GM21528 (cell line): ENCODE data around the gene PTPRA.

Experiments used
- ATAC-seq: cut with Tn5 transposase; IDR thresholded peaks from one replicate; pipeline ENCODE4 v1.9.1; 2021; ENCODE audit warnings: mild to moderate bottlenecking, moderate library complexity; ENCODE audit not compliant: unreplicated experiment, low FRiP score

PTPRA gene

DNA sequence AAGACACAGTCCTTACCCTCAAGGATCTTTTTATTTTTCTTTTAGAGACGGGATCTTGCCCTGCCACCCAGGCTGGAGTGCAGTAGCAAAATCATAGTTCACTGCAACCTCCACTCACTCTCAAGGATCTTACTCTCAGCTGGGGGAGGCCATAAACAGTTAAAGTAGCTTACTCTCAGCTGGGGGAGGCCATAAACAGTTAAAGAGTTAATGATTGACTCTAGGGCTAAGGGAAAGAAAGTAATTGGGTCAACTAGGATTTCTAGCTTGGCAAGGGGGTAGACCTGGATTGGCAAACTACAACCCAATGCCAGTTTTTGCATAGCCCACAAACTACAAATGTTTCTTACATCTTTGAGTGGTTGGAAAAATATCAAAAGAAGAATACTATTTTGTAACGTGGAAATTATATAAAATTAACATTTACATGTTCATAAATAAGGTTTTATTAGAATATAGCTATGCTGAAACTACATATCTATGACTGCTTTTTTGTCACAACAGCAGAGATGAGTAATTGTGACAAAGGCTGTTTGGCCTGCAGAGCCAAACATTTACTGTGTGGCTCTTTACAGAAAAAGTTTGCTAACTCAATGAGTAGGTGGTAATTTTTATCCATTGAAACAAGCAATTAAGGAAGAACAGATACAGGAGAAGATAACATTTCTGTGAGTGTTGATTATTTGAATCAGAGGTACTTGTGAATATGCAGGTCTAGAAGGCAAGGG, 46.4 kb downstream of the PTPRA start:
- no peak for ATAC-seq

DNA sequence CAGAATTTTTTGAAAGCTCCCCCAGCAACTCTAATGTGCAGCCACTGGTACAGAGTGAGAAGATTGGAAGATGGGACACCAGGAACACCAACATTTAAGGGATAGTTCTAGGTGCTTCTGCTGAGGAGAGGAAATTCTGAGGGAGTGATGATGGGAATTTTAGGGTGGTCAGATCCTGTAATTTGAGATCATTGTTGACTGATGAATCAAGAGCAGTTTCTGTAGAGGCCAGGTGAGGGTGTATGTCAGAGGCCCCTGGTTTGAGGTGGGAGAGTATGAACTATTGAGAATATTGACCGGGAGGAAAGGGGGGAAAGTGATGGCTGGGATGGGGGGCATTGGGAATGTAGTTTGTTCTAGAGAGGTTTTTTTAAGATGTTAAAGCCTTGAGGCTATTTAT, 47.2 kb downstream of the PTPRA start:
- ATAC-seq = no peak

DNA sequence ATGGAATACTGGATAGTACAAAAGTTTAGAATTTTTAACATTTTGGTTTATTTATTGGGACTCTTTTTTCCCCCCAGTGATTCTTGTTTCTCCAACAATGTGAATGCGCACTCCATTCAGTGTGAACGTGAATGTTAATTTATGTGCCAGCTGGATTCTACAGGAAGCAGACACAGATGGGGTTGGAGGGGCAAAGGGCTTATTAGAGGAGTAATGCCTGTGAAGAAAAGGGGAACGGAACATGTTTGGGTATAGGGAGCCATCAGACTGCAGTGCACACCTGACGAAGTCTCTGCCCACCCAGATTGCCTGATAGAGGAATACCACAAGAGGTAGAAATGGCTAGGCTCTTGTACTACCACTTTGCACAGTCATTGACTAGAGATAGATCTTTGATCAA, 48.2 kb downstream of the PTPRA start:
- no peak for ATAC-seq

DNA sequence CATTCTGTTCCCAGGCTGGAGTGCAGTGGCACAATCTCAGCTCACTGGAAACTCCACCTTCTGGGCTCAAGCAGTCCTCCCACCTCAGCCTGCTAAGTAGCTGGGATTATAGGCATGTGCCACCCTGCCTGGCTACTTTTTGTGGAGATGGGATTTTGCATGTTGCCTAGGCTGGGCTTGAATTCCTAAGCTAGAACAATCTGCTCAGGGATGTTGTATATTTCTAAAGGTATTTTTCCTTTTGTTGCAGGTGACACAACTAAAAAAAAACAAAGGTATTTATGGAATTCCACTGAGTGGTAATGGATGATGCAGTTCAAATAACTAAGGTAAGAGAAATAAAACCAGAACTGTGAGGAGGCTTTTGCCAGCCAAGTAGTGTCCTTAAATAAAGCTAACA, 49.7 kb downstream of the PTPRA start:
- ATAC-seq = no peak

DNA sequence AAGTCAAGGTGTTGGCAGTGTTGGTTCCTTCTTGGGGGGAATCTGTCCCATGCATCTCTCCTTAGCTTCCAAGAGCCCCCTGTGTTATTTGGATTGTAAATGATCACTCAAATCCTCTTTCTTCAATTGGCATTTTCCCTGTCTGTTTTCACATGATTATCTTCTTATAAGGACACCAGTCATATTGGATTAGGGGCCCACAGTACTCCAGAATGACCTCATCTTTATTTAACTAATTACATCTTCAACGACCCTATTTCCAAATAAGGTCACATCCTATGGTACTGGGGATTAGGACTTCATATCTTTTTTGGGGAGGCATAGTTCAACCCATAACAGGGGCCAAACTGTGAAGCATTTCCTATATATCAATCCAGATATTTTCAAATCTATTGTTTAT, 57.3 kb downstream of the PTPRA start:
- ATAC-seq = no peak

DNA sequence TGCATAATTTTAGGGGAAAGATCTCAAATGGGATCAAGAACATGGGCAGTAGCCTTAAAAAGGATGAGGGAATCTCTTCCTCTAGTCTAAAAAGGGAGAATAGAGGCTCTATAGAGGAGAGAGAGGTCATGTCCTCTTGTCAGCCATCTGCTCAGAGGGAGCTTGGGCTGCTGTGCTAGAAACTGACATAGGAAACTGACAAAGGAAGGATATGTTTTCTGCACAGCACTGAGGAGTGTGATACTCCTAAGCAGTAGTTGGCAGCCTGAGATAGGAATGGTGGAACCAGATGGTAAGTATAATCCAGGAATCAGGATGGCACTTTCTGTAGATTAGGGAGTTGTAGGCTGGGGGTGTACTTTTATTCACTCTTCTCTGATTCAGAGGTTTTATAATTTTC, 59.2 kb downstream of the PTPRA start:
- ATAC-seq = no peak

DNA sequence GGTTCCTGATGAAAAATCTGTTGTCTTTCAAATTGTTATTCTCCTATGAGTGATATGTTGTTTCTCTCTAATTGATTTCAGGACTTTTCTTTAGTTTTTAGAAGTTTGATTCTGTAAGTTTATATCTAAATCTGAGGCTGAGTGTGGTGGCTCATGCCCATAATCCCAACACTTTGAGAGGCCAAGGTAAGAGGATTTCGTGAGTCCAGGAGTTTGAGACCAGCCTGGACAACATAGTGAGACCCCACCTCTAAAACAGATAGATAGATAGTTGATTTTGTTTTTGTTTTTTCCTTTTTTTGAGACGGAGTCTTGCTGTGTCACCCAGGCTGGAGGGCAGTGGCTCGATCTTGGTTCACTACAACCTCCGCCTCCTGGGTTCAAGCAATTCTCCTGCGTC, 64.6 kb downstream of the PTPRA start:
- no peak for ATAC-seq

DNA sequence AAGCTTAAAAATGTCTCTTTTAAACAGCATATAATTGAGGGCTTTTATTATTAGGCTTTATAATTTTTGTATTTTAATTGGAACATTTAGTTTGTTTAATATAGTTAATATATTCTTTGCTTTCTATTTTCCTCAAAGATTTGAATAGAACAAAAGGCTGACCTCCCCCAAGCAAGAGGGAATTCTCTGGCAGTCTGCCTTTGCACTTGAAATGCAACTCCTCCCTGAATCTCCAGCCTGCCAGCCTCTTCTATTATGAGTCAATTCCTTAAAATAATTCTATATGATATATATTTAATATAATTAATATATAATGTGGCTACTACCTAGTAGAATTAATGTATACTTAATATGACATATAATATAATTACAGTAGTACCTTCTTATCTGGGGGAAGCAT, 69.2 kb downstream of the PTPRA start:
- no peak for ATAC-seq

DNA sequence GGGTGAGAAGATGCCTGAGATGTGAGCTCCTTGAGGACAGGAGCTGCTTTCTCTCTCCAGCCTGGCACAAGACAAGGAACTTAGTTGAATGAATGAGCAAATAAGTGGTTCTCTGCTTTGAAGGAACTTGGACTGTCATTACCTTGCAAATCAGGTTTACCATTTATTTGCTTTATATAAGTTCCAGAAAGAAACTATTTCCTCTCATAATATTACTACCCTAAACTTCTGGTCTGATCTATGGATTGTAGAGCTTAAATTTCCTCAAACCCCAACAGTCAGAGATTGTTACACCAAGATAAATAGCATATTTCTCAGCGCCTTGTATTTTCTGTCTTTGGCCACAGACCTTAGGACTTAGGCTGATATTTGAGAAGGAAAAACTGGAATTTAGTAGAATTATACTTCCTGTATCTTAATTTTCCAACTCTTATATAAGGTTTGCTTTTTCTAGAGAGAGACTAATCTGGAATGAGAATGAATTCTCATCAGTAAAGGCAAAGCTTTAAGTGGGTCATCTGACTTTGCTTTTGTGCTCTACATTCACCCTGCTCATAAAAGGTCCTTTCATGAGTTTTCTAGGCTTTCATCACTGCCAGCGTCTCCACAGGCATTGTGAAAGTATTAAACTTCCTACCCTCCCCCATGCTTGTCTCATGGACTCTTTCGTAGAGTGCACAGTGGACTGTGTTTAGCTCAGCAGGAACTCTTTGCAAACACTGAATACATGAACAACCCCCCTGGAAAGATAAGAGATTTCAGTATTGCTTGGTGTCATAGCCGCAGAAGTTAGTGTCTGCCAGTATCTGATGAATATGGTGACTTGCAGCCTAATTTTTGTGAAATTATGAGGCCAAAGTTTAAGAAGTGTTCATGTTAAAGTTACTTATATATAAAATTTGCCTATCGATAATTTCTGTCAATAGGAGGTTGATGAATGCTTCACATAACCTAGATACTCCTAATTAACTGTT, 74.0 kb downstream of the PTPRA start:
- ATAC-seq = no peak

DNA sequence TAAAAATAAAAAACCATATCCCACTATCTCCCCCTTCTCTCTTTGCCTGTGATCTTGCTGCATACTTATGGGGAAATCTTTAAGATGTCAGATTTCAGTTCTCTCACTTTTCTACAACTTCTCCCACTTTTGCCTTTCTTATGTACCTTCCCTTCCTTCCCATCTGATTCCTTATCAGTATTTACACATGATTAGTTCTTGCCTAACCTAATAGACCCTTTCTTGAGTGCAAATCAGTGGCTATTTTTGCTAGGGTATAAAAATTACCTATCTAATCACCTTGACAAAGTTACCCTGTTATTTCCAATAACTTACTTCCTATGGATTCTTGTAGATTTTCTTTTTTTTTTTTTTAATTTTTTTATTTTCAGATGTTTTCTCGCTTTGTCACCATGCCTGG, 75.7 kb downstream of the PTPRA start:
- ATAC-seq = no peak

DNA sequence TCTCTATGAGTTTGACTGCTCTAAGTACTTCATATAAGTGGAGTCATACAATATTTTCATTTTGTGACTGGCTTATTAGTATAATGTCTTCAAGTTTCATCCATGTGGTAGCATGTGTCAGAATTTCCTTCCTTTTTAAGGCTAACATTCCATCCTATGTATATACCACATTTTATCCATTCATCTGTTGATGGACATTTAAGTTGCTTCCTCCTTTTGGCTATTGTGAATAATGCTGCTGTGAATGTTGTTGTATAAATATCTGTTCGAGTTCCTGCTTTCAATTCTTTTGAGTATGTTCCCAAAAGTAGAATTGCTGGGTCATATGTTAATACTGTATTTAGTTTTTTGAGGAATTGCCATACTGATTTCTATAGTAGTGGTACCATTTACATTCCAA, 79.5 kb downstream of the PTPRA start:
- no peak for ATAC-seq

DNA sequence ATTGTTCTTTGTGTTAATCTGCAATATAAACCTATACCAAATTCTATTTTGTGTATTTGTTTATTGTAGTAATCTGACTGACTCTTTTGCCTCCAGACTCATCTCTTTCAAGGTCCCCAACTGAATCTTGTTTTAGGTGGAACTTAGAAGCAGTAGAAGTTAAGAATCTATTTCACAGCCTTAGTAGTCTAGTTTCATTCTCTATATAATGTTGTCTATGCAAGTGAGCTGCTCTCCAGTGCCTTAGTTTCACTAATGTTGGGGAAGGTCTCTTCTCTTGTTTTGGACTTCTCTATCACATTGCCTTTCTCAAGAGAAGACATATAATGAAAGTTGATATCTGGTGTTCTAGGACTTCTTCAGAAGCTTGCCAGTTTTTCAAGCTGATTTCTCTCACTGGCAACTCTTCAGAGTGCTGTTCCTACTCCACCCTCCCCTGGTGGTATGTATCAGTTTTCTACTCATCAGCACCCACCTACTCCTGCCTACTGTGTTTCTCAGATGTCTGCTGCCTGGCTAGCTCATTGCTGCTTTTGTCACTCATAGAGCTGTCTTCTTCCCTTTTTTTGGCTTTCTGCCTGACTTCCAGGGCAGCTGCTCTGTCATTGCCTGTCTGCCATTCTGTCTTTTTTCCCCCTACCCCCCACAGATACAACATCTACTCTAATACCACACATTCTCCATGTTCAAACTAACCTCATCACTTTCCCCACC, 82.1 kb downstream of the PTPRA start:
- ATAC-seq = peak; percentile 47

DNA sequence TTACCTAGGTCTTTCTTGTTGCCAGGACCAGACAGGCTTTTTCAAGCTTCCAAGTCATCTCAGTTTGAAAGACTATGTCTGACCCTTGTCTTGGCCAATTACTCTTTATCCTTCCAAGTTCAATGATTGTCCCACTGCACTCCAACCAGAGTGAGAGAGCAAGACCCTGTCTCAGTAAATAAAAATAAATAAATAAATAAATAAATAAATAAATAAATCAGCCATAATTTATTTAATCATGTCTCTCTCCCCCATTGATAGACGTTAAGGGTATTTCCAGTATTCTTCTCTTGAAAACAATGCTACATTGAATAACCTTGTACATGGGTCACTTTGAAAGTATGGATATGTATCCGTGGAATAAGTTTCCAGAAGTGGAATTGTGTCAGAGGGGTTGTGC, 83.2 kb downstream of the PTPRA start:
- no peak for ATAC-seq

DNA sequence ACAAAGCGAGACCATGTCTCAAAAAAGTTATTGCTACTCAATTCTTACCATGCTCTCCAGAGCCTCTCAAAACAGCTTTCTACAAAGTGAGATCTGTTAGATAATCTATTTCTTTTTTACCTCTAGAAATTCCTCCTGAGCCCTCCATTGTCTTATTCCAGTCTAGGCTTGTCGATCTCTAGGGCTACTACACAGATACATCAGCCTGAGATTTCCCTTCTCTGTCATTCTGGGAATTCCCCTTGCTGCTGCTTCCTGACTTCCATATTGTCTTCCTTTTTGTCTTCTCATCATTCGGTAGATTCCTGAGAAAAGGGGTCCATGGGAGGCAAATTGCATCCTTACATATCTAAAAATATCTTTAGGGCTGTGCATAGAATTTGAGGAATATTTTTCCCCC, 94.6 kb downstream of the PTPRA start:
- no peak for ATAC-seq

DNA sequence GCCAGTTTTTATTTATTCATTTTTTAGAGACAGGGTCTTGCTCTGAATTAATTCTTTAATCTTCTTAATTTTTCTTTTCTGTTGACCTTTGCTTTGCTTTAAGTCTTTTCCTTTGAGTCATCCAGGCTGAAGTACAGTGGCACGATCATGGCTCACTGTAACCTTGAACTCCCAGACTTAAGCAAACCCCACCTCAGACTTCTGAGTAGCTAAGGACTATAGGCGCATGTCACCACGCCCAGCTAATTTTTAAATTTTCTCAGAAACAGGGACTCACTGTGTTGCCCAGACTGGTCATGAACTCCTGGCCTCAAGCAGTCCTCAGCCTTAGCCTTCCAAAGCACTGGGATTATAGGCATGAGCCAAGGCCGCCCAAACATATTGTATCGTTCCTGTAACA, 98.8 kb downstream of the PTPRA start:
- no peak for ATAC-seq

DNA sequence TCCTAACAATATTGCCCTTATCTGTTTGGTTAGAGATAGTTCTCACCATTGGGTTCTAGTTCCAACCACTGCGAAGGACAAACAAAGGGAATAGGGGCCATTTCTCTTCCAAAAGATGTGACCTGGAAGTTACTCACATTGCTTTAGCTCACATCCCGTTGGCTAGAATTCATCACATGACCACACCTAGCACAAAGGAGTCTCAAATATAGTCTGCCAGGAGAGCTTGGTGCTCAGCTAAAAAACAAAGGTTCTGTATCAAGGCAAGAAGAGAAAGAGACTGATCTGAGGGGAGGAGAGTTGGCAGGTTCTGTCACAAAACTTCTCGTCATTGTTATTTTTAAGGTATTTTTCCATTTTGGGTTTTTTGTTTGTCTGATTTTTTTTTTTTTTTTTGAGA, 100.3 kb downstream of the PTPRA start:
- ATAC-seq = no peak

DNA sequence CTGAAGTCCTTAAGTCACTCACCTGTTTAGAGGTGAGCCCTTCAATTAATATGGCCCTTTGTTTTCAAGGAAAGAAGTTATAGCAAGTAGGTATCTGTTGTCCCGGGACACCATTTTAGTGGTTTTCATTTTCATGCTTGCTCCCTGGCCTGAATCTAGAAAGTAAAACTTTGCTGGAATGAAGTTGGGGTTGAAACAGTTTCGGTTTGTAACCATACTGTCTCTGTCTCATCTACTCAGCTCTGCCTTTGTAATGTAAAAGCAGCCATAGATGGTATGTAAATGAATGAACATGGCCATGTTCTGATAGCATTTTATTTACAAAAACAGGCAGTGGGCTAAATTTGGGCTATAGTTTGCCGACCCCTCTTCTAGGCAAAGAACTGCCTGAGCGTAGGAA, 105.2 kb downstream of the PTPRA start:
- ATAC-seq = no peak

DNA sequence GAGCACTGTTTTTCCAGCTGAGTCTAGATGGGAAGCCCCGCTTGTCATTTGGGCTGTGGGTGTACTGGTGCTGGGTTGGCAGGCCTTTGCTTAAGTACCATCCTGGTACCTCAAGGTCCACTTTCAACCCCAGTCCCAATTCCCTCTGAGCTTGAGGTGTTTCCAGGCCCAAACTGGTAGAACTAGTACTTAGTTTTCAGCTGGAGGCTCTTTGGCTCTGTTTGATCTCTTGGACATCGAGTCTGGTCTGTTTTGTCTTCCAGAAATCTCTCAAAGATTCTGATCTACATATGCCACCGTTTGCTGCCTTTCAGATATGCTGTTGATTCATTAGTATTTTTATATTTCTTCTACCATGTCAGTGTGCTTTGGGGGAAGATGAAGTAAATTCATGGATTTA, 108.4 kb downstream of the PTPRA start:
- ATAC-seq = no peak

DNA sequence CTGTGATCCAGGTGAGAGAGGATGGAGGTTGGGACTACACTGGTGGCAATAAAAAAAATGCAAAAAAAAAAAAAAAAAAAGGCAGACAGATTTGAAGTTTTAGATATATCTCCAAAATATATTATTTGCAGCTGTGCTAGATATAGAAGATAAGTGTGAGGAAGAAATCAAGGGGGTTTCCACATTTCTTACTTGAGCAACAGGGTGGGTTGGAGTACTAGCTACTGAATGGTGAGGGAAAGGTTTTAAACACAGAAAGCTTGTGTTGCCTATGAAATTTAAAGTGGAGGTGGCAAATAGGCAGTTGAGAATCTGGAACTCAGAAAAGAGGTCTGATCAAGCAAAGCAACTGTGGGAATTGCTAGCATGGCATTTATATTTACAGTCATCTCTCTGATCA, 110.2 kb downstream of the PTPRA start:
- ATAC-seq = no peak

DNA sequence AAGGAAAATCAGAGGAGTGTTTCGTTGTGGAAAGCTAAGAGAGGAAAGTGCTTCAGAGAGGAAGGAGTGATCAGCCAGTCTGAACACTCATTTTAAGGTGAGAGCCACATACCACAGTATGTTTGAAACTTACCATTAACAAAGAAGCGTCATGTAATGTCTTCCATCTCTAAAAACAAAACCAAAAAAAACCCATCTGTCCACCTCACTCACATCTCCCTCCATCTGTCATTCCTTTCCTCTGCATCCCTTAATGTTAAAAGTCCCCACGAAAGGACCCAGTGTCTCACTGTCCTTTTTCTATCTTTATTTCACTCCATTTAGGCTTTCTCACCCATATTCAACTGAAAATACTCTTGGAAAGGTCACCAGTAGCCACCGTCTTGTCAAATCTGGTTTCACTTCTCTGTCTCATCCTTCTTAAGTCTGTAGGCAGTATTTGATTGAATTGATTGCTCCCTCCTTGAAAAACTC, 110.8 kb downstream of the PTPRA start:
- peak; percentile 63 for ATAC-seq
